NCI-H146 treated with DMSO at 0.1 percent for 48 hours (cell line): Measurements from ENCODE around the gene HNRNPU.

Source experiments
- DNase-seq: peaks from one replicate; lab custom pipeline; 2025; ENCODE audit not compliant: unreplicated experiment; lab: John Stamatoyannopoulos, UW

Gene HNRNPU

DNA sequence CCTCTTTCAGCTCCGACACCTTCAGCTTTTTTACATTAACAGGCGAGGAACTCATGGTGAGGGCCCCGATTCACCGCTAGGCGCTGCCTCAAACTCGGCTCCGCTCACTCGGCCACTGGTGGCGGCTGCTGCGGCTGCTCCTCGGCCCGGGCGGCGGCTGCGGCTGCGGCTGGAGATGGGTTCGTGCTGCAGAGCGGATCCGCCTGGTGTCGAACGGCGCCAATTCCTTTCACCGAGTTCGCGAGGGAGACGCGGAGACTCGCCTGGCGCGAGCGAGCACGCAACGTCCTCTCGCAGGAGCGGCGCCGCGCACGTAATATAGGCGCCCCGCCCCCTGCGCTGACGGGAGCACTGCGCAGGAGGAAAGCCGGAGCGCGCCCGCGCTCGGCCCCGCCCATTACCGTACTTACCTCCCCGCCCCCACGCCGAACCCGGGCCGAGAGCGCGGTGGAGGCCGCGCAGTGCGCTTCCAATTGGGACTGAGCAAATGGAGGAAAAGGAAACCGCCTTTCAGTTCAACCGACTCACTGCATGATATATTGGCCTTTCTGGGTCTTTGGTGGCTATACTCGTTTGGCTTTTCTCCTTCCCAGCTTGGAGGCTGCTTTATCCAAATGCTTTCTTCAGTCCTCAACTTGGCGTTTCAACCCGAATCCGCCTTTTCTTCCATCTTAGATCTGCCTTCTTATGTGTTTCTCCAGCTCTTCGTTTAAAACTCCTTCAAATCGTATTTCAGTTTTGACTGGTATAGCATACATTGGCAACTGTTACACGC lies at the start of gene HNRNPU:
Gene HNRNPU, minus strand, starts transcription at position 291 of the 775 bp plus-strand sequence. Its CDS starts 236 bp downstream, at position 55.
- DNase-seq: peak; percentile 96

DNA sequence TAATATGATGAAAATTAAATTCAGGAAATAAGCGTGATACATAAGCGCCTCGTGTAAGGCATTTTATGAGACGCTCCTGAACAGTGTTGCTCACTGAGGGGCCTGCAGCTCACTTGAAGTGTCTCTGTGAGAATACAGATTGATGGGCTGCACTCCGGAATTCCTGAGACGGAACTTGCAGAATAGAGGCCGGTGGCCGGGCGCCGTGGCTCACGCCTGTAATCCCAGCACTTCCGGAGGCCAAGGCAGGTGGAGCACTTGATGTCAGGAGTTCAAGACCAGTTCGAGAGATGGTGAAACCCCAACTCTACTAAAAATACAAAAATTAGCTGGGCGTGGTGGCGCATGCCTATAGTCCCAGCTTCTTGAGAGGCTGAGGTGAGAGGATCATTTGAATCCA lies 49.5 kb upstream of the HNRNPU start:
- no peak for DNase-seq

- DNase-seq: no peak
These were observed 39.8 kb upstream of the HNRNPU start for GRCh38 chr1:244904119-244904518.

GRCh38 chr1:244901400-244902015 lies 37.2 kb upstream of the HNRNPU start:
- DNase-seq: no peak

GRCh38 chr1:244897476-244898254 lies 33.3 kb upstream of the HNRNPU start:
- DNase-seq: peak; percentile 59

DNA sequence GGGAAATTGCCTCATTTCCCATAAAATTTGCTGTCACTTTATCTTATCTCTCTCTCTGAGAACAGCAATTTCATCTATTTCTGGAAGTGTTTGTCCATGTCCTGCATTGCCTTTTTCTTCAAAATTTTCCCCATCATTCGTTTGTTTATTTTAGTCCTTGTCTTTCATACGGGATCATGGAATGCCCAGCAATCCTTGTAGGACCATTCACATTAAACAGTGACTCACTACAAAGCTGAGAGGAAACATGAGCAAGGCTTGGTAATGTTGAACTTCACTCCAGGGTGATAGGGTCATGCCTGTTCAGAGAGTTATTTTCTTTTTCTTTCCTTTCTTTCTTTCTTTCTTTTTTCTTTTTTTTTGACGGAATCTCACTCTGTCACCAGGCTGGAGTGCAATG lies 32.2 kb upstream of the HNRNPU start:
- DNase-seq: no peak

DNA sequence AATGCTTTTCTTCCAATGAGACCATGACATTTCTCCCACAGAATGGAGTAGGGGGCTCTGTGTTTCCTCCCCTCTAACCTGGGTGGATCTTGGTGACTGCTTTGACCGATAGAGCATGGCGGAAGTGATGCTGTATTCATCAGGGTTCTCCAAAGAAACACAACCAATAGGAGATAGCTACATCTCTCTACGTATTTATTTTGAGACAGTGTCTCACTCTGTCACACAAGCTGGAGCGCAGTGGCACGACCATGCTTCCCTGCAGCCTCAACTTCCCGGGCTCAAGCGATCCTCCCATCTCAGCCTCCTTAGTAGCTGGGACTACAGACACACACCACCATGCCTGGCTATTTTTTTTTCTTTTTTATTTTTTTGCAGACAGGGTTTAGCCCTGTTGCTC lies 29.5 kb upstream of the HNRNPU start:
- DNase-seq: no peak

DNA sequence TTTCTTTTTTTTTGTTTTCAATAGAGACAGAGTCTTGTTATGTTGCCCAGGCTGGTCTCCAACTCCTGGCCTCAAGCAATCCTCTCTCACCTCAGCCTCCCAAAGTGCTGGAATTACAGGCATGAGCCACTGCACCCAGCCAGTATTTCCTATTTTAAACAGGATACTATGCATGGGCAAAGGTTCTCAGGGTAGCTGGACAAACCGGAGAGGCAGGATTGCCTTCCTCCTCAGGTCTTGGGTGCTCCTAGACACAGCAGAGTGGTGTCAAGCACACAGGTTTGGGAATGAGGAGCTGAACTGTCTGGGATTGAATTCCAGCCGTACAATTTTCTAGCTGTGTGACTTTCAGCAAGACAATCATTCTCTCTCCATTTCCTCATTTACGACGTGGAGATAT lies 22.9 kb upstream of the HNRNPU start:
- no peak for DNase-seq

DNA sequence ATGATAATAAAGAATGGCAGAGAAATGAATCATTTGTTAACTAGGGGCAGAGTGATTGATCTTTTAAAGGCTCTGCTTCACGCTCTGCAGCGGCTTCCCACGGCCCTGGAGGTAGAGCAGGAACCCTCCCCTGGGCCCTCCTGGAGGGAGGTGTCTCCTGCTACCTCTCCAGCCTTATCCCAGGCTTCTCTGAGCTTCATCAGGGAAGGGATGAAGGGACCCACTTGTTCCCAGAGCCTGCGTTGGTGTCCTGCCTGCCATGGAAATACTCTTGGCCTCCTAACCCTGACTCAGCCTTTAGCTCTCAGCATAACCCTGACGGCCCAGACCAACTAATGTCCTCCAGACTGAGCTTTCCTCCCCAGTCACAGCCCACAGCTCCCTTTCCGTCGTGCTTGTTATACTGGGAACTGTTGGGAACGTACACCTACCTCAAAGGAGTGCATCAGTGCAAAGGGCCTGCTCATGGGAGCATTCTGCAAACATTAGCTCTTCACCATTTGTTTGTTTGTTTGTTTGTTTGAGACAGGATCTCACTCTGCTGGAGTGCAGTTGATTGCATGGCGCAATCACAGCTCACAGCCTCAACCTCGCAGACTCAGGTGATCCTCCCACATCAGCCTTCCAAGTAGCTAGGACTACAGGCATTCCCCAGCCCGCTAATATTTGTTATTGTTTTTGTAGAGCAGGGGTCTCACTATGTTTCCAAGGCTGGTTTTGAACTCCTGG lies 17.4 kb upstream of the HNRNPU start:
- no peak for DNase-seq

- no peak for DNase-seq
These were observed 14.3 kb upstream of the HNRNPU start for GRCh38 chr1:244878681-244879080.

DNA sequence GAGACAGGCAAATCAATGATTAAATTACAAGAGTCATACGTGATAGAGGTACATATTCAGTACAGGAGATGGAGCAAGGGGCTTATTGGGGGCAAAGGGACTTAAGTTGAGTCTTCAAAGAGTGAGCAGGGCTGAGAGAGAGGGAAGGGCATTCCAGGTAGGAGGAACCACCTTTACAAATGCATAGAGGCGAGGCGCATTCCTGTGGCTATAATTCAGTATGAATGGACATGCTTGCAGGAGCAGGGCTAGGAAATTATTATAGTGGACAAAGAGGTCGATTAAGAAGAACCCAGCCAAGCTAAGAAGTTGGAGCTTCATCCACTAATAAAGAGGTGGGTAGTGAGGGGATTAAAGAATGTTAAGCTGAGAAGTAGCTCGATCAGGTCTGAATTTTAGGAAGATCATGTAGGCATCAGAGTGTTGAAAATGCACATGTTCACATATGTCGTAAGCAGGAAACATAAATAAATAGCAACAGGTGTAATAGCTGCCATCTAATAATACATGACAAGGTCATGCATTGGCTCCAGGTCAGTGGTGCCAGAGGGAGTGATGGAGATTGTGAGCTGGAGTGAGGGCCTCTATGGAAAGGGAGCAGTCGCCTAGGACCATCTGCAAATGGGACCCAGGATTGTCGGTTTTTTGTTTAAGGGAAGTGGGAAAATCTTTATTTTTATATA lies 12.0 kb upstream of the HNRNPU start:
- no peak for DNase-seq

- DNase-seq: peak; percentile 87
These were observed 10.7 kb upstream of the HNRNPU start for GRCh38 chr1:244874974-244875579.

DNA sequence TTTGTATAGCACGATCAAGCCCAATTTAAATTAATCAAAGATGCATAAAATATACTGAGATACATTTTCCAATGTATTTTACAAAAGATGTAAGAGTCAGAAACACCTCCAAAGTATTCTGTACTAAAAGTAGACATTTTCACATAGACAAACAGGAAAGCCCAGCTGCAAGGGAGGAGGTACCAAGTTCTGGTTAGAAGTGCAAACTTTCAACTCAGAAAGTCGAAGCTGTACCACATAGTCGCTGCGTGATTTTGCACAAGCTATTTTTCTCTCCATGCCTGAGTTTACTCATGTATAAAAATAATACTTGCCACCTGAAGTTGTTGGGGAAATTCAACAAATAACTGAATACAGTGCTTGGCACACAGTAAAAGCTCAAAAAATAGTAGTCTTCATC lies 5.6 kb upstream of the HNRNPU start:
- no peak for DNase-seq

DNA sequence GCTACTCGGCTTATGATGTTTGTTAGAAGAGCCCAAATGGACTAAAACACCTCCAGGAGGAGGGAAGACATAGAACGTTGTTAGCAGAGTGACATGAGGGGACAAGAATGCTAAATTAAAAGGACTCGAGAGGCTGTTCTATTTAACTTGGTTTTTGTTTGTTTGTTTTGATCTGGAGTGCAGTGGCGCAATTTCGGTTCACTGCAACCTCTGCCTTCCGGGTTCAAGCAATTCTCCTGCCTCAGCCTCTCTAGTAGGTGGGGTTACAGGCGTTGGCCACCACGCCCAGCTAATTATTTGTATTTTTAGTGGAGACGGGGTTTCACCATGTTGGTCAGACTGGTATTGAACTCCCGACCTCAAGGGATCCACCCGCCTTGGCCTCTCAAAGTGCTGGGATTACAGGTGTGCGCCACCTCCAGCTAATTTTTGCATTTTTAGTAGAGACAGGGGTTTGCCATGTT lies 5.1 kb upstream of the HNRNPU start:
- DNase-seq: no peak

GRCh38 chr1:244868484-244869363 lies 4.4 kb upstream of the HNRNPU start:
- no peak for DNase-seq

DNA sequence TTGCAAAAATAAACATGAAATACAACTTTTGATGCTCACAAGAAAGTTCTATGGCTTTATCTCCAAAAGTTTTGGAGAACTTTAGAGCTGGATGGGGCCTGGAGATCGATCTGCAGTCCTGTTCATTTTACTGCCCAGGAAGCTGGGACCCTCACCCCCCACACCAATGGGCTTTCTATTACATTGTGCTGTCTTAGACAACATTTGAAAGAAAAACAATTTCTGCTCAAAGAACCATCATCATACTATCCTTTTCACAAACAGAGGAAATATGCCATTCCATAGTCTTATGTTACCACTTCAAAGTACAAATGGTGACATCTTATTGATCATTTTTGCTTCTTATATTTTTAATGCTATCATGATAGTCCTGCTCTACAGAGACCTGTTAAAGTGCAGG lies 2.0 kb upstream of the HNRNPU start:
- no peak for DNase-seq

DNA sequence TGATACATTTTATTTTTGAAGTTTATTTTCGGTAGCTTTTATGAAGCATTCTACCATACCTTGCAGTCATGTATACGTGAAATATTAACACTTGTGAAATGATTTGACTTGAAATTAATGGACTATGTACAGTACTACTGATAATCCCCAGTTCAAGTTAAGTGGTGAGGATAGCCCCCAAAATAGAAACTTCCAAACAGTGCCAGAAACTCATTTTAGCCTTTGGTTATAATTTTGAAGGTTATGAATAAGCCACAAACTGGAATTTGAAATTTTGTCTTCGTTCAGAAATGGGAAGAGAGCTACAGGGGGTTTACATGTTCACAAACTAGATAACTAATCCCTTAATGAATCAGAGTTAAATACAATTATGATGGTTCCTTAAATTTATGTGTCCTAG lies 1.5 kb upstream of the HNRNPU start:
- no peak for DNase-seq

GRCh38 chr1:244865028-244865371 lies 657 bp upstream of the HNRNPU start:
- peak; percentile 60 for DNase-seq

- DNase-seq: no peak
These were observed 671 bp downstream of the HNRNPU start for GRCh38 chr1:244863491-244864252.
